ENCODE data around the gene SRP19.

Gene SRP19

GRCh38 chr5:112918136-112918535 lies 57.0 kb downstream of the SRP19 start:
- Mint-ChIP-seq H3K4me1 (ENCODE audit: low read depth) (peaks cover 63% of the 10 kb centered on the region), H3K27me3 (ENCODE audit: low read depth) (no peaks in the 10 kb centered on the region), H3K27ac (no peak overlapping the region), H3K36me3 (ENCODE audit: low read depth) (peaks cover 55% of the 10 kb centered on the region), H3K9me3 (no peaks in the 10 kb centered on the region), H3K4me3 (no peak overlapping the region)
- DNase-seq (ENCODE audit: low spot score): no peak

- Mint-ChIP-seq H3K27ac (peak overlapping the region; percentile 17), H3K4me1 (ENCODE audit: low read depth) (peaks cover 68% of the 10 kb centered on the region), H3K4me3 (peak overlapping the region; percentile 0), H3K27me3 (ENCODE audit: low read depth) (no peaks in the 10 kb centered on the region), H3K9me3 (no peaks in the 10 kb centered on the region), H3K36me3 (ENCODE audit: low read depth) (peaks cover 54% of the 10 kb centered on the region)
- DNase-seq (ENCODE audit: low spot score): no peak
Observed at GRCh38 chr5:112918679-112919078, 57.6 kb downstream of the SRP19 start.
